Esophagus squamous epithelium (tissue), 5 donors: ENCODE results near the gene CD302. TPM values are rescaled to one million over a fixed set of nuclear protein-coding genes. Genes with fewer than 3 reads are reported as not detected.
A peak's percentile ranks its signal among the peaks of the same experiment; 100 is the strongest.

Source experiments
- DNase-seq: peaks from one replicate; lab custom pipeline; 2025; lab: John Stamatoyannopoulos, UW
- H3K27ac ChIP-seq, 4 donors: fragments of 200-600 bp; sonication (generic); one replicate each; pipeline ENCODE4 v1.5.1; 2016 to 2019; ENCODE audit warnings: mild to moderate bottlenecking in 1 of 4
- H3K27me3 ChIP-seq, 4 donors: fragments of 200-600 bp; sonication (generic); 1 replicate in 3 of 4; 2 replicates in 1 of 4; pipeline versions ENCODE4 v1.5.1 to v1.6.0; 2017 to 2021; ENCODE audit warnings: antibody characterized with exemption in 1 of 4
- H3K36me3 ChIP-seq, 3 donors: fragments of 200-600 bp; sonication (generic); one replicate each; pipeline ENCODE4 v1.5.1; 2016 to 2019
- H3K4me1 ChIP-seq, 3 donors: fragments of 200-600 bp; sonication (generic); one replicate each; pipeline ENCODE4 v1.5.1; 2017 to 2019
- H3K4me3 ChIP-seq, 4 donors: fragments of 200-600 bp; sonication (generic); 1 replicate in 3 of 4; 2 replicates in 1 of 4; pipeline ENCODE4 v1.5.1; 2016 to 2019; ENCODE audit warnings: mild to moderate bottlenecking in 2 of 4, moderate library complexity in 1 of 4
- H3K9me3 ChIP-seq, 3 donors: fragments of 200-600 bp; sonication (generic); one replicate each; pipeline ENCODE4 v1.5.1; 2016 to 2019
- CTCF ChIP-seq, 6 experiments: fragments of 450-650 bp in 4 of 6; fragments of 200-600 bp in 2 of 6; sonication (generic) in 2 of 6; IDR thresholded peaks; one replicate each; pipeline ENCODE4 v1.5.1; 2016 to 2019; ENCODE audit warnings: antibody characterized with exemption in 6 of 6, mild to moderate bottlenecking in 4 of 6, moderate library complexity in 4 of 6
- POLR2A ChIP-seq, 4 donors: fragments of 450-650 bp; IDR thresholded peaks; one replicate each; pipeline ENCODE4 v1.6.1; 2017; ENCODE audit warnings: antibody characterized with exemption in 4 of 4, mild to moderate bottlenecking in 4 of 4, moderate library complexity in 3 of 4
- WGBS, 2 donors: methylation state at CpG; one replicate each; pipeline ENCODE4 v1.1.5; 2018; 5-methylcytosine and 5-hydroxymethylcytosine counted together
- intact Hi-C: fragments of 100-400 bp; cut with DNase I; formaldehyde crosslinking; loops from one replicate; pipeline ENCODE4 v1.15.0; 2022
- total RNA-seq, 4 donors: library from RNA; depleted of rRNA; stranded (reverse); fragments of >200 nt; gene quantifications; one replicate each; pipeline ENCODE4 v1.1.0, GENCODE V29; 2016
- donor health status: DM: yes; HTN: yes; CAD: no.

Gene CD302
- total RNA-seq, 4 donors from 2014 or later = 3.2 to 46.0 (median 11.7) TPM

GRCh38 chr2:159802673-159803072 is 4.7 kb upstream of the CD302 start:
- WGBS, 2 donors = 93 to 94% methylated on average over 5 of the region's 5 CpGs
- intact Hi-C loops = no loop called here
- no peak for DNase-seq
- Histone ChIP-seq H3K27me3 (no peaks in the 10 kb centered on the region), H3K4me1 (peaks cover 0 to 12% (median 0%) of the 10 kb centered on the region in 3 donors), H3K27ac (no peak overlapping the region), H3K9me3 (no peaks in the 10 kb centered on the region), H3K36me3 (no peaks in the 10 kb centered on the region), H3K4me3 (no peak overlapping the region)
- no peak for TF ChIP-seq CTCF (IDR thresholded peaks at IDR 0.05)

DNA sequence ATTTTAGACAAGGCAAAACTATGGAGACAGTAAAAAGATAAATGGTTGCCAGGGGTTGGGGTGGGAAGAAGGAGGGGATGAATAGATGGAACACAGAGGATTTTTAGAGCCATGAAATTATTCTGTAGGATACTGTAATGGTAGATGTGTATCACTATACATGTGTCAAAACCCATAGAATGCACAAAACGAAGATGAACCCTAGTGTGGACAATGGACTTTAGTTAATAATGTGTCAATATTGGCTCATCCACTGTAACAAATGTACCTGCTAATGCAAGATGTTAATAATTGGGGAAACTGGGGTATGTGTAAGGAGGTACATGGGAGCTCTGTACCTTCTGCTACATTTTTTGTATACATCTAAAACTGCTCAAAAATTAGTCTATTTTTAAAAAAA is 1.8 kb upstream of the CD302 start:
- intact Hi-C loops = no loop called here
- Histone ChIP-seq H3K9me3 (no peaks in the 10 kb centered on the region), H3K4me3 (no peak overlapping the region), H3K27ac (no peak overlapping the region), H3K27me3 (no peaks in the 10 kb centered on the region), H3K36me3 (no peaks in the 10 kb centered on the region), H3K4me1 (peaks cover 0 to 41% (median 0%) of the 10 kb centered on the region in 3 donors)
- WGBS, 2 donors = 91 to 94% methylated on average over 1 of the region's 1 CpG
- no peak for DNase-seq
- no peak for TF ChIP-seq POLR2A (IDR thresholded peaks at IDR 0.05)
- no peak for TF ChIP-seq CTCF (IDR thresholded peaks at IDR 0.05)

- H3K9me3 ChIP-seq = no peaks in the 10 kb centered on the region
- 8 to 14% methylated on average over 9 of the region's 9 CpGs for WGBS, 2 donors
- H3K27ac ChIP-seq = peak overlapping the region; percentile 74 to 89 (median 82)
- peak overlapping the region; percentile 68 to 81 (median 72) for H3K4me3 ChIP-seq
- peaks cover 0 to 44% (median 0%) of the 10 kb centered on the region in 3 donors for H3K4me1 ChIP-seq
- no peaks in the 10 kb centered on the region for H3K27me3 ChIP-seq
- TF ChIP-seq POLR2A (IDR thresholded peaks at IDR 0.05) (no peak), CTCF (IDR thresholded peaks at IDR 0.05) (no peak)
- no peak for DNase-seq
- no peaks in the 10 kb centered on the region for H3K36me3 ChIP-seq
- intact Hi-C loops = no loop called here
These were observed 343 bp upstream of the CD302 start for GRCh38 chr2:159798376-159798725.

DNA sequence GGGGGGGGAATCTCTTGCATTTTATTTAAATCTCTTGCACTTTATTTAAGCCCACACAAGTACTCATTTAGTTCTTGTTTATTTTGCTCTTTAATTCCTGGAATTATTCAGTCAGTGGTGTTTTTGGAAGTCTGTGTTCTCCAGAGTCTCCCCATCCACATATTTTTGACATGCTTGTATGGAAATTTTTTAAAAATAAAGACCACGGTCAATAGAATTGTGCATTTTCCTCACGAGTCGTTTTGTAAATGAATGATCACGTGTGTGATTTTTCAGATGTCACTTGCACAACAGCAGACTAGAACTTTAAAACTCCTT is 824 bp downstream of the CD302 start:
- H3K36me3 ChIP-seq = no peaks in the 10 kb centered on the region
- TF ChIP-seq POLR2A (IDR thresholded peaks at IDR 0.05) = no peak
- no peak for TF ChIP-seq CTCF (IDR thresholded peaks at IDR 0.05)
- peak overlapping the region in 3 of 4 donors; percentile 77 to 89 (median 88) for H3K27ac ChIP-seq
- H3K9me3 ChIP-seq = no peaks in the 10 kb centered on the region
- WGBS, 2 donors = 6 to 8% methylated on average over 4 of the region's 4 CpGs
- intact Hi-C loops = no loop called here
- peak overlapping the region; percentile 68 to 81 (median 72) for H3K4me3 ChIP-seq
- no peak for DNase-seq
- H3K4me1 ChIP-seq = peaks cover 0 to 51% (median 0%) of the 10 kb centered on the region in 3 donors
- no peaks in the 10 kb centered on the region for H3K27me3 ChIP-seq

- peak overlapping the region in 2 of 4 donors; percentile 20 to 88 for H3K27ac ChIP-seq
- TF ChIP-seq POLR2A (IDR thresholded peaks at IDR 0.05) = no peak
- no peak for TF ChIP-seq CTCF (IDR thresholded peaks at IDR 0.05)
- H3K4me3 ChIP-seq = peak overlapping the region in 2 of 4 donors; percentile 75 to 81
- DNase-seq = no peak
- no peaks in the 10 kb centered on the region for H3K36me3 ChIP-seq
- H3K27me3 ChIP-seq = no peaks in the 10 kb centered on the region
- H3K4me1 ChIP-seq = peaks cover 0 to 51% (median 0%) of the 10 kb centered on the region in 3 donors
- intact Hi-C loops = no loop called here
- no peaks in the 10 kb centered on the region for H3K9me3 ChIP-seq
- WGBS, 2 donors = 71 to 78% methylated on average over 7 of the region's 7 CpGs
These were observed 1.9 kb downstream of the CD302 start for GRCh38 chr2:159795841-159796690.
